Suppressor macrophage treated with lipopolysaccharide for 1 hour (primary cell): ENCODE results near the gene BCL2.

Experiments used
- DNase-seq, 3 donors: peaks; one replicate each; pipeline ENCODE4 v3.0.0-alpha.2; 2020 to 2022

The BCL2 gene

DNA sequence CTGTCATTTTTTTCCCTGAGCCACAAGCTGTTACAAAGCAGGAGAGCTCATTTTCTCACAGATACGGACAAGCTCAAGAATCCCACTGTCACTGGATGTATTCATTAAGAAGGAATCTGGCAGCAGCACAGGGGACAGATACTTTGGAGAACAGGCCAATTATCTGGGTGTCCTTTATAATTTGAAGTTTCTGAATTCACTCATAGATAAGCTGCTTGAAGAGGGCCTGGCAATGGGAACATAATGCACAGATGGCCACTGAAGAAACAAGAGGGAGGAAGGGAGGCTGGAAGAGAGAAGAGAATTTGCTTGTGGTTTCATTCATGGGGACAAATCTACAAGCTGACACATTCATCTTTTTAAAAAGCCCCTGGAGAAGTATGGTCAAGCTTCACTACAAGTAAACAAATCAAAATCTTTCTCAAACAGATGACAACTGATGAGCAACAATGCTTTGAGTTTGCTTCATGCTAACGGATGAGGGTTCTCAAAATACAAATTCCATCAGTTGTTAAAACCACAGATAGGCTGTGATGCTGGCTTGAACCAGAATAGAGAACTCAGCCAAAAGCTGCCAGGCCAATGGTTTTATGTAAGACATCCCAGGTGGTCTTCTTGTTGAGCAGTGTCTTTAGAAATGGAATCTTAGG, 11.9 kb downstream of the BCL2 start:
- DNase-seq: peak in 2 of 3 donors; percentile 47 to 59

GRCh38 chr18:63306819-63307550, 12.6 kb downstream of the BCL2 start:
- no peak for DNase-seq

DNA sequence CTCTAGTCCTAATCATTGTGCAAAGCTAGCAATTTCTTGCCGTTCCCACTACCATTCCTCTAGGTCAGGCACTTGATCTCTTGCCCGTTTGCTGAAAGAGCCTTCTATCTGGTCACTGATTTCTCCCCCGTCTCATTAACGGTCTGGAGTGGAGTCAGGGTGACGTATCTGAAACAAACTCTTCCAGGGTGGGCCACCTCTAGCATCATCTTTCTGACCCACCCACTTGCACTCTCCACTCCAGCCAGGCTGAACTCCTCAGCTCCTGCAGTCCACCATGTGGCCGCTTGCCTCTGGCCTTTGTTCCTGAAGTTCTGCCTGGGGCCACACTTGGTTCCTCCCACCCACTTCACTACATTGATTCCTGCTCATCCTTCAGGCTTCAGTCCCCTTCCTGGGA, 13.3 kb downstream of the BCL2 start:
- no peak for DNase-seq

DNA sequence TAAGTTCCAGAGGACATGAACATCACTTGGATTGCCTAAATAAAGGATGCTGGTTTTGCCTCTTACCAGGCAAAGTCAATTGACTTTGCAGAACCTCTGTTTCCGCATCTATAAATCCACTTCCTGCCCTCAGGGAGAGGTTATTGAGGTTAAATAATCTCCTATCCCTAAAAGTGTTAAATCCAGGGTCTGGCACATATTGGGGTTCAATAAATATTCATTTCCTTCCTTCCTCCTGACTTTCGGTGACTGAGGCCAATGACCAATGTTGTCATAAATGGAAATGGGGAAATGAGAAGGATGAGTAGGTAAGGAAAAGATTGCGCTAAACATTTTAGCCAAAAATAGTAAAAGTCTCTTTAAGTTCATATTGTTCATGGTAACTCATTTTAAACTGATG, 16.0 kb downstream of the BCL2 start:
- peak; percentile 43 to 78 (median 76) for DNase-seq

GRCh38 chr18:63302636-63303405, 16.7 kb downstream of the BCL2 start:
- no peak for DNase-seq

GRCh38 chr18:63302220-63302619, 17.3 kb downstream of the BCL2 start:
- DNase-seq: peak in 1 of 3 donors; percentile 40

DNA sequence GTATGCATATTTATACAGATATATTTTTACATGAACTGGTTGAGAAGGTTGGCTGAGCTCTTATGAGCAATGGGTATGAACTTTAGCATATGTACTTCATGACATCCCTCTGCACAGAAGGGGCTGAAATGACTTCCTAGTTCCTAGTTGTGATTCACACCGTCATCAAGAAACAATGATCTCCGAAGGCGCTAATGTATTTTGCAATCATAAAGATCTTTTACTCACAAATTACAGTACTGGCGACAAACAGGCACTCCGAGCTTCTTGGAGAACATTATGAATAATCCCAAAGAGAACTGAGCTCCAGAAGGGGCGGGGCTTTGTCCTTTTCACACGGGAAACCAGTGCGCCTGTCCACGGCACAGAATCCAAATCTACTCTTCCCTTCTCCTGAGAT, 18.1 kb downstream of the BCL2 start:
- DNase-seq: peak; percentile 88 to 97 (median 95)

DNA sequence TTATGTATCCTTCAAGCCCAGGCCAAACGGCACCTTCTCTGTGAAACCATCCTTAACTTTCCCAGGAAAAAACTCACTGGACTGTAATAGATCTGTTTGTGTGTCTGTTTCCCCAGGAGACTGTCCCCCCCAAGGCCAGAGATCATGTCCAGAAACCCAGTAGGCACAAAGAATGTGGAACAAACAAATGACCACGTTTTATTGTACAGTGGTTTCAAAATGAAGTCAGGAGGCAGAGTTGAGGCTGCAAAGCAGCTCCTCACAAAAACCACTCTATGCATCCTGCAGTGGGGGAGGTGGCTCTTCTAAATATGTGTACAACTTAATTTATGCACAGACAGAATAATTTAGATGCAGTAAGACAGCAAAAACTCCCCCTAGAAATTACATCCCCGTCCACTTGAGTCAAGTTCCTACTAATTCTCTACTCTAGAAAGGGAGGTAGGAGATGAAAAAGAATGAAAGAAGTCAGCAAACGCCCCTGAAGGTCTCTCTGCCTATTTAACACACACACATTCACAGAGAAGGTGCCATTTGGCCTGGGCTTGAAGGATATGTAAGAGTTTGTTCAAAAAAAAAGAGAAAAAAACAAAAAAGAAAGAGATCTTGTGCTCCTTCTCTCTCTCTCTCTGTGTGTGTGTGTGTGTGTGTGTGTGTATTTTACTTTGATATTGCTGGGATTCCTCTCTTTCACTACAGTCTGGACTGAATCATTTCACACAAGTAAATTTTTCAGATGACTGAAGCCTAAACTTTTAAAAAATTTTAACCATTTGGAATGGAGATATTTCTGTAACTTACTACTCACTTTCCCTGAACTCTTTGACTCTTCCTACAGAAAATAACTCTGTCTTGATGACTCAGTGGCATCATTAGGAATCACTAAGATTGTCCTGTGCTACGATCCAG, 19.5 kb downstream of the BCL2 start:
- DNase-seq: peak in 1 of 3 donors; percentile 27

- DNase-seq: no peak
These were observed 20.9 kb downstream of the BCL2 start for GRCh38 chr18:63298400-63299365.

DNA sequence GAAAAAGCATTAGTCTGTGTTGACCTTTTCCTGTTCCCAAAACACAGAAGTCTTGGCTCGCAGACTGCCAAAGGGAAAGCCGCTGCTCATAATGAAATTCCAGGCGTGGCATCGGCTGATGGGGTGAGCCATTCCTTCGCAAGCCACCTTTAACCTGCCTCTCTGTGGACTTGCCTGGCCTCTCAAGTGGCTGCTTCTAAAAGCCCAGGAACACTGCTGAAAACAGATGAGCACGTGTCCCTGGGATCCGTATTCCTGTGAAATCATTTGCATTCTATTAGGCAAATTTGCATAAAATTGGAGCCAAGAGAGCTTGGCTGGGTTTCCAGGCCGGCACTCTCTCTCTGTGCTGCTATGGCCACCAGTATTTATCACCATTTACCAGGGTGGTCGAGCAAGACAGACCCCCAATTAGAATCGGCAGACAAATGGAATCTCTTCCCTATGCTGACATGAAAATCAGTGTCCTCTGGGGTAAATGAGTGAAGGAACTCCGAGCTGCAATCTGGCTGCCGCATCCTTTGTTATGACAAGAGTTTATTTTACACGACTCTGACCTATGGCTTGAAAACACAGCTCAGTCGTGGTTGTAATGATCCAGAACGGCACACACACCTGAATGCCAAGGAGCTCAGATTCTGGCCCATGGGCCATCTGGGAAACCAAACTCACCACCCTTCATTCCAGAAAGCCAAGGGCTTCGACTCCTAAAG, 21.7 kb downstream of the BCL2 start:
- no peak for DNase-seq

DNA sequence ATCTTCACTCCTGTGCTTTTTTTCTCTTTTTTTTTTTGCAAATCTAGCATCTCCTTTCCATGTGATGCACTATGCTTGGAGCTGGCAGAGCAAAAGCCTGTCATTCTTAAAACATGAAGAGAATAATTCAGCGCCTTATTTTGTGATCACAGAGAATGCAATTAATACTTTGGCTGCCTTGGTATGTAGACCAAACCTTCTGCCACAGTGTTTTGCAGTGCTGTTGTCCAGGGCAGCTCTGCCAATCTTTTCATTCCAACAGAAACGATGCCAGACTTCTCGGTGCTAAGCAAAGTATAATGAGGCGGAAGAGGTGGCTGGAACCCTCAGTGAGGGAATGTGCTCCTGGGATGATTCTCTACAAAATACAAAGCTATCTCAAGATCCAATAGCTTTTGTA, 25.6 kb downstream of the BCL2 start:
- no peak for DNase-seq

- DNase-seq: peak in 2 of 3 donors; percentile 21 to 35
These were observed 26.5 kb downstream of the BCL2 start for GRCh38 chr18:63292831-63293683.

- DNase-seq: no peak
These were observed 28.3 kb downstream of the BCL2 start for GRCh38 chr18:63291278-63291677.

GRCh38 chr18:63290821-63291200, 28.8 kb downstream of the BCL2 start:
- no peak for DNase-seq

GRCh38 chr18:63290166-63290820, 29.3 kb downstream of the BCL2 start:
- peak; percentile 59 to 76 (median 76) for DNase-seq

- DNase-seq: peak in 1 of 3 donors; percentile 50
These were observed 31.3 kb downstream of the BCL2 start for GRCh38 chr18:63288311-63288710.

DNA sequence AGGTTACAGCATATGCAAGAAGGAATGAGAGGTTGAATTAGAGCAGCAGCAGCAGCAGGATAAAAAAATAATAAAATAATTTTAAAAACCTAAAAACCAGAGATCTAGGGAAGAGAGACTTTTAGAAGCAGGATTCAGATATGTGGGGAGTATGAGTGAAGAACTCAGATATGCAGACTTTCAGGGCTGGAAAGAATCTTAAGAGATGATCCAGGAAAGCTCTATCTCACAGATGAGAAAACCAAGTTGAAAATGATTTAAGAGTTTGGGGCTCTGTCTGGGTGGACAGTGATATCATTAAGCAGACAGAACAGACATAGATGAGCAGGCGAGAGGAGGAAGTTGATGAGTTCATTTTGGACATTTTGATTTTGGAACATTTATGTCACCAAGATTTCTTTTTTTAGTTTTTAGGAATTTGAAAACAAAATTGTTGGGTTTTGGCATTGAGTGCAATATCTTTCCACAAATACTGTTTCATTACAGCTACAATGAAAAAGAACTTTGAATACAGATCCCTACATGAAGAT, 31.8 kb downstream of the BCL2 start:
- peak; percentile 61 to 89 (median 86) for DNase-seq

GRCh38 chr18:63286926-63287325, 32.6 kb downstream of the BCL2 start:
- peak; percentile 31 to 55 (median 47) for DNase-seq
